Measurements from ENCODE around the gene ACOX3. TPM values are rescaled to one million over a fixed set of nuclear protein-coding genes. Genes with fewer than 3 reads are reported as not detected.

ACOX3 gene
- total RNA-seq, 1 experiment from 2014 or later = 21.0 TPM

- DNase-seq = no peak
- Histone ChIP-seq H3K4me2 (no peak overlapping the region), H3K36me3 (ENCODE audit: low read depth) (no peaks in the 10 kb centered on the region), H3K27ac (no peak overlapping the region), H4K20me1 (ENCODE audit: insufficient read depth) (no peaks in the 10 kb centered on the region), H3F3A (ENCODE audit: insufficient read depth, low read depth) (peaks cover 3% of the 10 kb centered on the region; the same call in 1 of the 2 replicates), H3K79me2 (ENCODE audit: low read depth) (no peaks in the 10 kb centered on the region), H2AFZ (no peak overlapping the region), H3K4me3 (no peak overlapping the region), H3K4me1 (replicated peaks; ENCODE audit: insufficient read depth) (peaks cover 8% of the 10 kb centered on the region), H3K9me2 (ENCODE audit: insufficient read depth) (no peaks in the 10 kb centered on the region), H3K27me3 (ENCODE audit: insufficient read depth, low read depth) (no peaks in the 10 kb centered on the region), H3K9me3 (ENCODE audit: insufficient read depth, low read depth) (no peaks in the 10 kb centered on the region)
- ChIA-PET POLR2A (ENCODE audit: unreplicated experiment) (interaction anchor here (0.6 kb wide), 1 partner anchor 16 kb away, joined by 3 read pairs; no protein-coding TSS in a partner anchor), CTCF (no interaction called here)
- intact Hi-C loops (cut with micrococcal nuclease; ENCODE audit: unreplicated experiment) = no loop called here
- no TSS peak for BruUV-seq (replicated peaks)
- TF ChIP-seq EZH2 (IDR thresholded peaks at IDR 0.05; ENCODE audit: low read depth) (no peak), CTCF (conservative IDR thresholded peaks at IDR 0.05) (no peak)
Observed at GRCh38 chr4:8332038-8332857, 108.3 kb downstream of the ACOX3 start.

- H3K4me1 ChIP-seq (replicated peaks; ENCODE audit: insufficient read depth) = peaks cover under 1% of the 10 kb centered on the region
- H2AFZ ChIP-seq = no peak overlapping the region
- ChIA-PET POLR2A (ENCODE audit: unreplicated experiment) (interaction anchor here (0.6 kb wide), 1 partner anchor 15 kb away, joined by 3 read pairs; no protein-coding TSS in a partner anchor), CTCF (no interaction called here)
- DNase-seq = no peak
- no peak overlapping the region for H3K4me3 ChIP-seq
- H3K4me2 ChIP-seq = no peak overlapping the region
- no peaks in the 10 kb centered on the region for H3K9me2 ChIP-seq (ENCODE audit: insufficient read depth)
- H3K27ac ChIP-seq = no peak overlapping the region
- H3K9me3 ChIP-seq (ENCODE audit: insufficient read depth, low read depth) = no peaks in the 10 kb centered on the region
- H3F3A ChIP-seq (ENCODE audit: insufficient read depth, low read depth) = no peaks in the 10 kb centered on the region
- TF ChIP-seq EZH2 (IDR thresholded peaks at IDR 0.05; ENCODE audit: low read depth) (no peak), CTCF (conservative IDR thresholded peaks at IDR 0.05) (no peak)
- no peaks in the 10 kb centered on the region for H3K36me3 ChIP-seq (ENCODE audit: low read depth)
- no TSS peak for BruUV-seq (replicated peaks)
- H3K27me3 ChIP-seq (ENCODE audit: insufficient read depth, low read depth) = no peaks in the 10 kb centered on the region
- intact Hi-C loops (cut with micrococcal nuclease; ENCODE audit: unreplicated experiment) = no loop called here
- no peaks in the 10 kb centered on the region for H3K79me2 ChIP-seq (ENCODE audit: low read depth)
- no peaks in the 10 kb centered on the region for H4K20me1 ChIP-seq (ENCODE audit: insufficient read depth)
Observed at GRCh38 chr4:8331575-8331955, 109.0 kb downstream of the ACOX3 start.

GRCh38 chr4:8330821-8331574 is 109.5 kb downstream of the ACOX3 start:
- H3F3A ChIP-seq (ENCODE audit: insufficient read depth, low read depth) = no peaks in the 10 kb centered on the region
- no peaks in the 10 kb centered on the region for H3K9me3 ChIP-seq (ENCODE audit: insufficient read depth, low read depth)
- no peak overlapping the region for H3K4me2 ChIP-seq
- no peaks in the 10 kb centered on the region for H3K27me3 ChIP-seq (ENCODE audit: insufficient read depth, low read depth)
- no peaks in the 10 kb centered on the region for H3K9me2 ChIP-seq (ENCODE audit: insufficient read depth)
- intact Hi-C loops (cut with micrococcal nuclease; ENCODE audit: unreplicated experiment) = no loop called here
- H3K4me1 ChIP-seq (replicated peaks; ENCODE audit: insufficient read depth) = no peaks in the 10 kb centered on the region
- no peak for DNase-seq
- POLR2A ChIA-PET (ENCODE audit: unreplicated experiment) = interaction anchor here (0.6 kb wide), 1 partner anchor 32 kb away, joined by 3 read pairs; no protein-coding TSS in a partner anchor
- H2AFZ ChIP-seq = no peak overlapping the region
- H3K4me3 ChIP-seq = no peak overlapping the region
- no peaks in the 10 kb centered on the region for H4K20me1 ChIP-seq (ENCODE audit: insufficient read depth)
- H3K27ac ChIP-seq = no peak overlapping the region
- CTCF ChIA-PET = no interaction called here
- H3K36me3 ChIP-seq (ENCODE audit: low read depth) = no peaks in the 10 kb centered on the region
- no peaks in the 10 kb centered on the region for H3K79me2 ChIP-seq (ENCODE audit: low read depth)
- TF ChIP-seq CTCF (conservative IDR thresholded peaks at IDR 0.05) (no peak), EZH2 (IDR thresholded peaks at IDR 0.05; ENCODE audit: low read depth) (no peak)
- no TSS peak for BruUV-seq (replicated peaks)
